ENCODE results near the gene OSBP2. TPM values are rescaled to one million over a fixed set of nuclear protein-coding genes. Genes with fewer than 3 reads are reported as not detected.

Gene OSBP2
- total RNA-seq, 1 donor from 2014 or later, result 2.4 TPM

GRCh38 chr22:30832407-30832987 lies 137.8 kb downstream of the OSBP2 start:
- H3K27me3 Mint-ChIP-seq (ENCODE audit: low read depth), result no peaks in the 10 kb centered on the region
- no peak for DNase-seq (ENCODE audit: low spot score)
- H3K36me3 Mint-ChIP-seq (ENCODE audit: low read depth), result no peaks in the 10 kb centered on the region
- H3K27ac Mint-ChIP-seq (ENCODE audit: unreplicated experiment), result no peak overlapping the region
- H3K4me1 Mint-ChIP-seq (ENCODE audit: low read depth), result peaks cover 25% of the 10 kb centered on the region
- no peaks in the 10 kb centered on the region for H3K9me3 Mint-ChIP-seq (ENCODE audit: low read depth)
- TF ChIP-seq, protein P1, sequence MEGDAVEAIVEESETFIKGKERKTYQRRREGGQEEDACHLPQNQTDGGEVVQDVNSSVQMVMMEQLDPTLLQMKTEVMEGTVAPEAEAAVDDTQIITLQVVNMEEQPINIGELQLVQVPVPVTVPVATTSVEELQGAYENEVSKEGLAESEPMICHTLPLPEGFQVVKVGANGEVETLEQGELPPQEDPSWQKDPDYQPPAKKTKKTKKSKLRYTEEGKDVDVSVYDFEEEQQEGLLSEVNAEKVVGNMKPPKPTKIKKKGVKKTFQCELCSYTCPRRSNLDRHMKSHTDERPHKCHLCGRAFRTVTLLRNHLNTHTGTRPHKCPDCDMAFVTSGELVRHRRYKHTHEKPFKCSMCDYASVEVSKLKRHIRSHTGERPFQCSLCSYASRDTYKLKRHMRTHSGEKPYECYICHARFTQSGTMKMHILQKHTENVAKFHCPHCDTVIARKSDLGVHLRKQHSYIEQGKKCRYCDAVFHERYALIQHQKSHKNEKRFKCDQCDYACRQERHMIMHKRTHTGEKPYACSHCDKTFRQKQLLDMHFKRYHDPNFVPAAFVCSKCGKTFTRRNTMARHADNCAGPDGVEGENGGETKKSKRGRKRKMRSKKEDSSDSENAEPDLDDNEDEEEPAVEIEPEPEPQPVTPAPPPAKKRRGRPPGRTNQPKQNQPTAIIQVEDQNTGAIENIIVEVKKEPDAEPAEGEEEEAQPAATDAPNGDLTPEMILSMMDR (IDR thresholded peaks at IDR 0.05), result no peak
- no peak overlapping the region for H3K4me3 Mint-ChIP-seq (ENCODE audit: unreplicated experiment)

DNA sequence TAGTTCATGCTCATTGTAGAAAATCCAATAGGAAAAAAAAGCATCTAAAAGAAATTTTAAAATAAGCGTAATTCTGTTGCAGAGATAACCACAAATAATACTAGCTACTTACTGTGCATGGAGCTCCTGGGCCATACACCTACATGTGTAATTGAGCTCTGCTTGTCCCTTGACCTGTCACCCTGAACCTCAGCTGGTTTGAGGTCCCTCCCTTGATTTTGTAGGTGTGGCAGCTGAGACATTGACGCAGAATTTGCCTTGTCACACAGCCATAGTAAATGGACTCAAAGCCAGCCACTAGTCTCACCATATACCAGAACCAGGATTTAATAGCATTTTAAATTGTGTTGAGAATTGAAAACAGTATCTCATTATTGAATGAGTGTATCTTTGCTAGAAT lies 138.6 kb downstream of the OSBP2 start:
- no peak for DNase-seq (ENCODE audit: low spot score)
- peaks cover 25% of the 10 kb centered on the region for H3K4me1 Mint-ChIP-seq (ENCODE audit: low read depth)
- no peak overlapping the region for H3K27ac Mint-ChIP-seq (ENCODE audit: unreplicated experiment)
- H3K27me3 Mint-ChIP-seq (ENCODE audit: low read depth), result no peaks in the 10 kb centered on the region
- H3K36me3 Mint-ChIP-seq (ENCODE audit: low read depth), result no peaks in the 10 kb centered on the region
- H3K4me3 Mint-ChIP-seq (ENCODE audit: unreplicated experiment), result no peak overlapping the region
- TF ChIP-seq, protein P1 (IDR thresholded peaks at IDR 0.05), result no peak
- H3K9me3 Mint-ChIP-seq (ENCODE audit: low read depth), result peaks cover 5% of the 10 kb centered on the region

DNA sequence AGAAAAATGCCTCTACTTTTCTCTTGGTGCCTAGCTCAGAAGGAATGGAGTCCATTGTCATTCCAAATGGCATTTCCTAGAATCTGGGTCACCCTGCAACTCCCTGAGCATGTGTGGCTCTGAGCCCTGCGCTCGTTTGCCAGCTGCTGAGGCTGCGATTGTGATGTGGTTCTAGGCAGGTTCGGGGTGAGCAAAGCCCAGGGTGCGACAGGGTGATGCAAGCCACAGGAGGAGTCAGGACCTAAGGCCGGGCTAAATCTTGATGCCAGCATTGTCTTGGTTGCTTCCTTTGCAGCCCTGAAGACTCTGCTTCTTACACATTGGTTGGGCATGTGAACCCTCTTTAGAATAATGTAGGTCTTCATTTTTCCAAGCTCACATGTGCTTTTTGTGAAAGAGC lies 142.9 kb downstream of the OSBP2 start:
- DNase-seq (ENCODE audit: low spot score), result no peak
- Mint-ChIP-seq H3K27ac (ENCODE audit: unreplicated experiment) (no peak overlapping the region), H3K27me3 (ENCODE audit: low read depth) (no peaks in the 10 kb centered on the region), H3K4me1 (ENCODE audit: low read depth) (peaks cover 5% of the 10 kb centered on the region), H3K9me3 (ENCODE audit: low read depth) (peaks cover 7% of the 10 kb centered on the region), H3K36me3 (ENCODE audit: low read depth) (no peaks in the 10 kb centered on the region), H3K4me3 (ENCODE audit: unreplicated experiment) (no peak overlapping the region)
- TF ChIP-seq, protein P1 (IDR thresholded peaks at IDR 0.05), result no peak

GRCh38 chr22:30838111-30838510 lies 143.4 kb downstream of the OSBP2 start:
- TF ChIP-seq, protein P1 (IDR thresholded peaks at IDR 0.05), result no peak
- Mint-ChIP-seq H3K27me3 (ENCODE audit: low read depth) (no peaks in the 10 kb centered on the region), H3K36me3 (ENCODE audit: low read depth) (no peaks in the 10 kb centered on the region), H3K9me3 (ENCODE audit: low read depth) (peaks cover 7% of the 10 kb centered on the region), H3K4me3 (ENCODE audit: unreplicated experiment) (no peak overlapping the region), H3K27ac (ENCODE audit: unreplicated experiment) (no peak overlapping the region), H3K4me1 (ENCODE audit: low read depth) (no peaks in the 10 kb centered on the region)
- DNase-seq (ENCODE audit: low spot score), result no peak

- Mint-ChIP-seq H3K36me3 (ENCODE audit: low read depth) (no peaks in the 10 kb centered on the region), H3K9me3 (ENCODE audit: low read depth) (peaks cover 7% of the 10 kb centered on the region), H3K27me3 (ENCODE audit: low read depth) (no peaks in the 10 kb centered on the region), H3K27ac (ENCODE audit: unreplicated experiment) (no peak overlapping the region), H3K4me3 (ENCODE audit: unreplicated experiment) (no peak overlapping the region), H3K4me1 (ENCODE audit: low read depth) (no peaks in the 10 kb centered on the region)
- TF ChIP-seq, protein P1 (IDR thresholded peaks at IDR 0.05), result no peak
- no peak for DNase-seq (ENCODE audit: low spot score)
These were observed 146.6 kb downstream of the OSBP2 start for GRCh38 chr22:30841273-30841672.
